Measurements from ENCODE around the gene PRSS56. TPM values are rescaled to one million over a fixed set of nuclear protein-coding genes. Genes with fewer than 3 reads are reported as not detected.

The PRSS56 gene
- polyA plus RNA-seq, 1 donor from 2014 or later: 0.16 TPM

GRCh38 chr2:232513353-232513752 lies 6.8 kb upstream of the PRSS56 start:
- no peak overlapping the region for H2AFZ ChIP-seq (ENCODE audit: low read depth, low read length)
- no peaks in the 10 kb centered on the region for H3F3A ChIP-seq (ENCODE audit: insufficient read depth, low read length, poor library complexity, severe bottlenecking)
- no peak overlapping the region for H3K4me3 ChIP-seq (ENCODE audit: low read length)
- no peaks in the 10 kb centered on the region for H3K9me3 ChIP-seq (ENCODE audit: low read length)
- H3K4me2 ChIP-seq (ENCODE audit: low read length): no peak overlapping the region
- H3K79me2 ChIP-seq (replicated peaks; ENCODE audit: insufficient read depth, low read length): no peaks in the 10 kb centered on the region
- no peaks in the 10 kb centered on the region for H3K27me3 ChIP-seq (ENCODE audit: insufficient read depth, low read depth, low read length)
- H3K27ac ChIP-seq (ENCODE audit: low read length): peak overlapping the region; percentile 72
- no peaks in the 10 kb centered on the region for H3K9me2 ChIP-seq (ENCODE audit: insufficient read depth, low read length)
- peak overlapping the region; percentile 42 for H3K9ac ChIP-seq (ENCODE audit: low read length)
- no peak for TF ChIP-seq TAF1 (IDR thresholded peaks at IDR 0.05; ENCODE audit: low read depth)
- TF ChIP-seq CTCF (IDR thresholded peaks at IDR 0.05; ENCODE audit: poor library complexity, severe bottlenecking): no peak
- TF ChIP-seq REST (IDR thresholded peaks at IDR 0.05; ENCODE audit: borderline replicate concordance): no peak
- TF ChIP-seq POLR2AphosphoS5 (IDR thresholded peaks at IDR 0.05): no peak
- TF ChIP-seq MXI1 (conservative IDR thresholded peaks at IDR 0.05; ENCODE audit: poor library complexity, severe bottlenecking): no peak
- TF ChIP-seq SMC3 (conservative IDR thresholded peaks at IDR 0.05; ENCODE audit: poor library complexity): no peak
- no peak for TF ChIP-seq RAD21 (conservative IDR thresholded peaks at IDR 0.05)
- TF ChIP-seq EZH2 (IDR thresholded peaks at IDR 0.05; ENCODE audit: borderline replicate concordance, insufficient read depth, low read length, poor library complexity, severe bottlenecking): no peak
- no peak for TF ChIP-seq EP300 (conservative IDR thresholded peaks at IDR 0.05; ENCODE audit: poor library complexity, severe bottlenecking)
- no peaks in the 10 kb centered on the region for H4K20me1 ChIP-seq (ENCODE audit: insufficient read depth)
- H3K36me3 ChIP-seq (ENCODE audit: insufficient read depth, low read length): no peaks in the 10 kb centered on the region

GRCh38 chr2:232515639-232516038 lies 4.5 kb upstream of the PRSS56 start:
- no peak for TF ChIP-seq REST (IDR thresholded peaks at IDR 0.05; ENCODE audit: borderline replicate concordance)
- TF ChIP-seq RAD21 (conservative IDR thresholded peaks at IDR 0.05): no peak
- TF ChIP-seq POLR2AphosphoS5 (IDR thresholded peaks at IDR 0.05): no peak
- TF ChIP-seq CTCF (IDR thresholded peaks at IDR 0.05; ENCODE audit: poor library complexity, severe bottlenecking): no peak
- no peak for TF ChIP-seq EP300 (conservative IDR thresholded peaks at IDR 0.05; ENCODE audit: poor library complexity, severe bottlenecking)
- TF ChIP-seq SMC3 (conservative IDR thresholded peaks at IDR 0.05; ENCODE audit: poor library complexity): no peak
- no peak for TF ChIP-seq EZH2 (IDR thresholded peaks at IDR 0.05; ENCODE audit: borderline replicate concordance, insufficient read depth, low read length, poor library complexity, severe bottlenecking)
- TF ChIP-seq TAF1 (IDR thresholded peaks at IDR 0.05; ENCODE audit: low read depth): no peak
- TF ChIP-seq MXI1 (conservative IDR thresholded peaks at IDR 0.05; ENCODE audit: poor library complexity, severe bottlenecking): no peak
- H3K36me3 ChIP-seq (ENCODE audit: insufficient read depth, low read length): no peaks in the 10 kb centered on the region
- no peak overlapping the region for H2AFZ ChIP-seq (ENCODE audit: low read depth, low read length)
- H3K9me2 ChIP-seq (ENCODE audit: insufficient read depth, low read length): no peaks in the 10 kb centered on the region
- H3K9me3 ChIP-seq (ENCODE audit: low read length): no peaks in the 10 kb centered on the region
- H3K79me2 ChIP-seq (replicated peaks; ENCODE audit: insufficient read depth, low read length): no peaks in the 10 kb centered on the region
- H3K27ac ChIP-seq (ENCODE audit: low read length): no peak overlapping the region
- no peak overlapping the region for H3K4me3 ChIP-seq (ENCODE audit: low read length)
- H4K20me1 ChIP-seq (ENCODE audit: insufficient read depth): no peaks in the 10 kb centered on the region
- no peak overlapping the region for H3K9ac ChIP-seq (ENCODE audit: low read length)
- no peaks in the 10 kb centered on the region for H3K27me3 ChIP-seq (ENCODE audit: insufficient read depth, low read depth, low read length)
- no peaks in the 10 kb centered on the region for H3F3A ChIP-seq (ENCODE audit: insufficient read depth, low read length, poor library complexity, severe bottlenecking)
- no peak overlapping the region for H3K4me2 ChIP-seq (ENCODE audit: low read length)
